Breast epithelium (tissue), 4 donors: Measurements from ENCODE around the gene STIM1. TPM values are rescaled to one million over a fixed set of nuclear protein-coding genes. Genes with fewer than 3 reads are reported as not detected.

Experiments
- DNase-seq, 2 donors: peaks; one replicate each; pipeline ENCODE4 v3.0.0-alpha.2; 2019; ENCODE audit warnings: low spot score in 2 of 2
- H3K27ac ChIP-seq, 2 donors: fragments of 200-600 bp; sonication (generic) in 1 of 2; one replicate each; pipeline ENCODE4 v1.5.1; 2016 to 2019; ENCODE audit warnings: mild to moderate bottlenecking in 1 of 2
- H3K27me3 ChIP-seq, 2 donors: fragments of 200-600 bp; sonication (generic) in 1 of 2; one replicate each; pipeline versions ENCODE4 v1.5.1 to v1.6.0; 2017 to 2019; ENCODE audit warnings: control low read depth in 1 of 2, mild to moderate bottlenecking in 1 of 2
- H3K36me3 ChIP-seq: fragments of 200-600 bp; one replicate; pipeline ENCODE4 v1.5.1; 2019
- H3K4me1 ChIP-seq, 2 donors: fragments of 200-600 bp; sonication (generic); one replicate each; pipeline ENCODE4 v1.5.1; 2016 to 2019; ENCODE audit warnings: control low read depth in 1 of 2
- H3K4me3 ChIP-seq, 3 donors: fragments of 200-600 bp; sonication (generic); 1 replicate in 2 of 3; 2 replicates in 1 of 3; pipeline ENCODE4 v1.5.1; 2016 to 2019; ENCODE audit warnings: mild to moderate bottlenecking in 3 of 3, moderate library complexity in 2 of 3
- H3K9me3 ChIP-seq, 2 donors: fragments of 200-600 bp; sonication (generic) in 1 of 2; one replicate each; pipeline ENCODE4 v1.5.1; 2016 to 2019; ENCODE audit warnings: control low read depth in 1 of 2
- POLR2A ChIP-seq: fragments of 450-650 bp; IDR thresholded peaks from one replicate; pipeline ENCODE4 v1.6.1; 2016; ENCODE audit warnings: antibody characterized with exemption, mild to moderate bottlenecking, moderate library complexity
- POLR2AphosphoS5 ChIP-seq, 3 donors: sonication (generic); formaldehyde crosslinking; IDR thresholded peaks; one replicate each; pipeline ENCODE4 v1.6.1; 2017; ENCODE audit warnings: antibody characterized with exemption in 3 of 3
- intact Hi-C: fragments of 100-400 bp; cut with DNase I; formaldehyde crosslinking; loops from one replicate; pipeline ENCODE4 v1.15.1; 2023; ENCODE audit warnings: low total_unique reads
- total RNA-seq, 3 donors: library from RNA; depleted of rRNA; stranded (reverse); fragments of >200 nt; gene quantifications; one replicate each; pipeline ENCODE4 v1.1.0, GENCODE V29; 2016
- TF ChIP-seq, protein P1 (sequence below), 3 donors: fragments of 450-650 bp; IDR thresholded peaks; one replicate each; pipeline ENCODE4 v1.5.1; 2016 to 2017; ENCODE audit warnings: antibody characterized with exemption in 3 of 3, mild to moderate bottlenecking in 3 of 3, moderate library complexity in 3 of 3

Gene STIM1
- total RNA-seq, 3 donors from 2014 or later: 44.2 to 68.2 (median 47.9) TPM

DNA sequence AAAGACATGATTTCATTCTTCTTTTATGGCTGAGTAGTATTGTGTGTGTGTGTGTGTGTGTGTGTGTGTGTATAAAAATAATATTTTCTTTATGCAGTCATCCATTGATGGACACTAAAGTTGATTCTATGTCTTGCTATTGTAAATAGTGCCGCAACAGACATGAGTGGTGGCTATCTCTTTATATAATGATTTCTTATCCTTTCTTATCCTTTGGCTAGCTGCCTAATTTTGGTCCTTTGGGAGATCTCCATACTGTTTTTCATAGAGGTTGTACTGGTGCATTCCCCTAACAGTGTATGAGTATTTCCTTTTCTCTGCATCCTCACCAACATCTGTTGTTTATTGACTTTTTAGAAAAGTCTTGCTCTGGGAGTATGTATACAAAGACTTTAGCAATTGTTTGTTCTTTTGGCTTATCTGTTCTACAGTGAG, 107.0 kb downstream of the STIM1 start:
- intact Hi-C loops: no loop called here
- Histone ChIP-seq H3K9me3 (no peaks in the 10 kb centered on the region), H3K27me3 (no peaks in the 10 kb centered on the region), H3K4me3 (no peak overlapping the region), H3K27ac (no peak overlapping the region), H3K4me1 (peaks cover 0 to 10% of the 10 kb centered on the region in 2 donors), H3K36me3 (no peaks in the 10 kb centered on the region)
- TF ChIP-seq POLR2AphosphoS5 (IDR thresholded peaks at IDR 0.05) (no peak), POLR2A (no peak)
- TF ChIP-seq, protein P1, sequence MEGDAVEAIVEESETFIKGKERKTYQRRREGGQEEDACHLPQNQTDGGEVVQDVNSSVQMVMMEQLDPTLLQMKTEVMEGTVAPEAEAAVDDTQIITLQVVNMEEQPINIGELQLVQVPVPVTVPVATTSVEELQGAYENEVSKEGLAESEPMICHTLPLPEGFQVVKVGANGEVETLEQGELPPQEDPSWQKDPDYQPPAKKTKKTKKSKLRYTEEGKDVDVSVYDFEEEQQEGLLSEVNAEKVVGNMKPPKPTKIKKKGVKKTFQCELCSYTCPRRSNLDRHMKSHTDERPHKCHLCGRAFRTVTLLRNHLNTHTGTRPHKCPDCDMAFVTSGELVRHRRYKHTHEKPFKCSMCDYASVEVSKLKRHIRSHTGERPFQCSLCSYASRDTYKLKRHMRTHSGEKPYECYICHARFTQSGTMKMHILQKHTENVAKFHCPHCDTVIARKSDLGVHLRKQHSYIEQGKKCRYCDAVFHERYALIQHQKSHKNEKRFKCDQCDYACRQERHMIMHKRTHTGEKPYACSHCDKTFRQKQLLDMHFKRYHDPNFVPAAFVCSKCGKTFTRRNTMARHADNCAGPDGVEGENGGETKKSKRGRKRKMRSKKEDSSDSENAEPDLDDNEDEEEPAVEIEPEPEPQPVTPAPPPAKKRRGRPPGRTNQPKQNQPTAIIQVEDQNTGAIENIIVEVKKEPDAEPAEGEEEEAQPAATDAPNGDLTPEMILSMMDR (IDR thresholded peaks at IDR 0.05): no peak
- DNase-seq: no peak

DNA sequence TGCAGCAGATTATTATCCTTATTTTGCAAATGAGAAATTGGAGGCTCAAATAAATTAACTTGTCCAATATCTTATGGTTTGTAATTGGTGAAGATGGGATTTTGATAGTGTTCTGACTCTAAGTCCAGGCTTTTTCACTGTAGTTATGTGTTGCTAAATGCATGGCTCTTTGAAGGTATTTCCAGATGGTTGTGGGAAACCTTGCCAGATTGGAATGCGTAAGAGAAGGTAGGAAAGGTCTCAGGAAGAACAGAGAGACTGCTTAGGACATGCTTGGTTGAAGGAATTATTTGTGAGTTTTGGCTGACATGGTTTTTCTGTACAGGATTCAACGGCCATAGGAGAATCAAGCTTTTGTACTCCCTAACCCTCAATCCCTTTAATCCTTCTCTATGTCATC, 108.6 kb downstream of the STIM1 start:
- Histone ChIP-seq H3K9me3 (no peaks in the 10 kb centered on the region), H3K4me3 (no peak overlapping the region), H3K4me1 (peaks cover 0 to 10% of the 10 kb centered on the region in 2 donors), H3K27me3 (no peaks in the 10 kb centered on the region), H3K27ac (no peak overlapping the region), H3K36me3 (no peaks in the 10 kb centered on the region)
- no peak for TF ChIP-seq POLR2AphosphoS5 (IDR thresholded peaks at IDR 0.05)
- no peak for TF ChIP-seq POLR2A
- TF ChIP-seq, protein P1 (IDR thresholded peaks at IDR 0.05): no peak
- no peak for DNase-seq
- intact Hi-C loops: no loop called here

DNA sequence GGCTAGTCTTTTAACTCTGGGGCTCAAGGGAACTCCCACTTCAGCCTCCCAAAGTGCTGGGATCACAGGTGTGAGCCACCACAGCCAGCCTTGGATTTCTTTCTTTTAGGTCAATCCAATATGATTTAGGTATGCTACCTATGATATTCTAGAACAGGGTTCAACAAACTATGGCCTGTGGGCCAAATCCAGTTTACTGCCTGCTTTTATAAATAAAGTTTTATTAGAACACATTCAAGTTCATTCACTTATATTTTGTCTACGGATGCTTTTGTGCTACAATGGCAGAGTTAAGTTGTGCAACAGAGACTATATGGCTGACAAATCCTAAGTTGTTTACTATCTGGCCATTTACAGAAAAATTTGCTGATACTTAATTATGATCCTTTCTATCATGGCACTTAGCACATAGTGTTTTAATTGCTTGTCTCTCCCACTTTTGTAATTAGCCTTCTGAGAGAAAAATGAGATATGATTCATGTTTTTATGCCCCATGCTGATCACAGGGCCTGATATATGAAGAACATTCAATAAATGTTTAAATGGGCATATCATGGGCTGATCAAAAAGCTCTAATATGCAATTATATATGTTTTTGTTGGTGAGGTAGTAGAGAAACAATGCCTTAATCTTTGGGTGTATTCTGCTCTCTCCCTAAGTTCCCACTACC, 109.6 kb downstream of the STIM1 start:
- Histone ChIP-seq H3K4me3 (no peak overlapping the region), H3K27ac (no peak overlapping the region), H3K36me3 (no peaks in the 10 kb centered on the region), H3K27me3 (no peaks in the 10 kb centered on the region), H3K9me3 (no peaks in the 10 kb centered on the region), H3K4me1 (peaks cover 0 to 10% of the 10 kb centered on the region in 2 donors)
- no peak for TF ChIP-seq POLR2AphosphoS5 (IDR thresholded peaks at IDR 0.05)
- TF ChIP-seq POLR2A: no peak
- TF ChIP-seq, protein P1 (IDR thresholded peaks at IDR 0.05): no peak
- no peak for DNase-seq
- intact Hi-C loops: no loop called here

DNA sequence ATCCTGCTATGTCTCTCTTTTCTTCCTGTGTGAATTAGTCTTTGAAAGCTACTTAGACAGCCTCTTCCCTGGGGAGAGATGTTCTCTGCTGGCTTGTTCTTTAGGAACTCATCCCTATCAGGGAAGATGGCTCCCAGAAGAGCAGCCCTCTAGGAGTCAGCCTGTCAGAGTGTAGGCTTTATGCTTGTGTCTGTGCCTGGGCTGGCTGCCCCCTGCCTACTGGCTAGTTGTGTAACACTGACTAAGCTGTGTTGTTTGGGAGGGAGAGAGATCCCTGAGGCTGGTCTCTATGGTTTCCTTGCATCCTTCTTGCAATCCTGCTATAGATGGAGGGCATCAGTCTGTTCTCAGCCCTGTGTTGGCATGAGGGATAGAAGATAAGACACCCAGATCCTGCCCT, 112.2 kb downstream of the STIM1 start:
- Histone ChIP-seq H3K4me3 (no peak overlapping the region), H3K9me3 (no peaks in the 10 kb centered on the region), H3K27me3 (no peaks in the 10 kb centered on the region), H3K27ac (no peak overlapping the region), H3K36me3 (no peaks in the 10 kb centered on the region), H3K4me1 (peaks cover 0 to 10% of the 10 kb centered on the region in 2 donors)
- intact Hi-C loops: no loop called here
- no peak for TF ChIP-seq POLR2A
- TF ChIP-seq POLR2AphosphoS5 (IDR thresholded peaks at IDR 0.05): no peak
- TF ChIP-seq, protein P1 (IDR thresholded peaks at IDR 0.05): no peak
- no peak for DNase-seq

DNA sequence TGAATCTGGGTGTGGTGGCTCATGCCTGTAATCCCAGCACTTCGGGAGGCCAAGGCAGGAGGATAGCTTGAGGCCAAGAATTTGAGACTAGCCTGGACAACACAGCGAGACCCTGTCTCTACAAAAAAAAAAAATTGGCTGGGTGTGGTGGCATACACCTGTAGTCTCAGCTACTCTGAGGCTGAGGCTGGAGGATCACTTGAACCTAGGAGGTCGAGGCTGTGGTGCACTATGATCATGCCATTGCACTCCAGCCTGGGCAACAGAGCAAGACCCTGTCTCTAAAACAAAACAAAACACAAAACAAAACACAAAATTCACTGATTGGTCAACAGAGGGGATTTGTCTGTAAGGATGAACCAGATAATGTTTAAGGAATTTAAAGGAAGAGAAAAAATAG, 113.7 kb downstream of the STIM1 start:
- H3K27me3 ChIP-seq: no peaks in the 10 kb centered on the region
- no peak for DNase-seq
- intact Hi-C loops: no loop called here
- H3K9me3 ChIP-seq: no peaks in the 10 kb centered on the region
- no peak for TF ChIP-seq POLR2AphosphoS5 (IDR thresholded peaks at IDR 0.05)
- TF ChIP-seq, protein P1 (IDR thresholded peaks at IDR 0.05): no peak
- no peak overlapping the region for H3K4me3 ChIP-seq
- no peaks in the 10 kb centered on the region for H3K36me3 ChIP-seq
- no peaks in the 10 kb centered on the region for H3K4me1 ChIP-seq
- peak overlapping the region in 1 of 2 donors; percentile 30 for H3K27ac ChIP-seq
